Measurements from ENCODE around the gene NEU2. TPM values are rescaled to one million over a fixed set of nuclear protein-coding genes. Genes with fewer than 3 reads are reported as not detected.

The NEU2 gene
- total and polyA plus RNA-seq, 7 donors, result not detected

- H3K4me3 ChIP-seq, result no peak overlapping the region
- WGBS, 3 donors, result 94 to 97% (median 96%) methylated on average over 2 of the region's 2 CpGs
- DNase-seq, result no peak
- TF ChIP-seq CTCF (IDR thresholded peaks at IDR 0.05), result no peak
- H3K27me3 ChIP-seq (ENCODE audit: insufficient read depth in 3 of 3, low read length in 2 of 3), result no peaks in the 10 kb centered on the region
- no peak overlapping the region for H3K27ac ChIP-seq
- no peaks in the 10 kb centered on the region for H3K4me1 ChIP-seq
- no peaks in the 10 kb centered on the region for H3K36me3 ChIP-seq (ENCODE audit: insufficient read depth in 1 of 2, low read depth in 1 of 2)
- H3K9me3 ChIP-seq, result no peaks in the 10 kb centered on the region
- no peak for ATAC-seq
- intact Hi-C loops (cut with DNase I), result loop anchor here in 1 of 2 donors (10.0 kb wide), 1 partner anchor 451 kb away; no protein-coding TSS in a partner anchor
Observed at GRCh38 chr2:233055362-233055761, 22.9 kb downstream of the NEU2 start.

- ATAC-seq, result no peak
- Histone ChIP-seq H3K4me1 (peaks cover 4% of the 10 kb centered on the region), H3K27ac (no peak overlapping the region), H3K27me3 (ENCODE audit: insufficient read depth in 3 of 3, low read length in 2 of 3) (no peaks in the 10 kb centered on the region), H3K36me3 (ENCODE audit: insufficient read depth in 1 of 2, low read depth in 1 of 2) (no peaks in the 10 kb centered on the region), H3K9me3 (no peaks in the 10 kb centered on the region), H3K4me3 (no peak overlapping the region)
- no peak for TF ChIP-seq CTCF (IDR thresholded peaks at IDR 0.05)
- DNase-seq, result no peak
- intact Hi-C loops (cut with DNase I), result loop anchor here in 1 of 2 donors (10.0 kb wide), 1 partner anchor 452 kb away; no protein-coding TSS in a partner anchor
- 59 to 73% (median 61%) methylated on average over 6 of the region's 6 CpGs for WGBS, 3 donors
Observed at GRCh38 chr2:233056961-233057605, 24.6 kb downstream of the NEU2 start.

- H3K9me3 ChIP-seq, result no peaks in the 10 kb centered on the region
- H3K27me3 ChIP-seq (ENCODE audit: insufficient read depth in 3 of 3, low read length in 2 of 3), result no peaks in the 10 kb centered on the region
- DNase-seq (no peak), ATAC-seq (no peak)
- H3K4me3 ChIP-seq, result no peak overlapping the region
- no peaks in the 10 kb centered on the region for H3K36me3 ChIP-seq (ENCODE audit: insufficient read depth in 1 of 2, low read depth in 1 of 2)
- WGBS, 3 donors, result 95 to 96% (median 95%) methylated on average over 24 of the region's 24 CpGs
- peak overlapping the region; percentile 63 for H3K27ac ChIP-seq
- no peak for TF ChIP-seq CTCF (IDR thresholded peaks at IDR 0.05)
- intact Hi-C loops (cut with DNase I), result loop anchor here in 1 of 2 donors (10.0 kb wide), 1 partner anchor 454 kb away; no protein-coding TSS in a partner anchor
- H3K4me1 ChIP-seq, result peaks cover 5% of the 10 kb centered on the region
Observed at GRCh38 chr2:233058717-233059546, 26.5 kb downstream of the NEU2 start.

GRCh38 chr2:233059547-233059796 lies 27.0 kb downstream of the NEU2 start:
- Histone ChIP-seq H3K4me3 (peak overlapping the region; percentile 60), H3K27me3 (ENCODE audit: insufficient read depth in 3 of 3, low read length in 2 of 3) (no peaks in the 10 kb centered on the region), H3K27ac (peak overlapping the region; percentile 63), H3K36me3 (ENCODE audit: insufficient read depth in 1 of 2, low read depth in 1 of 2) (no peaks in the 10 kb centered on the region), H3K9me3 (no peaks in the 10 kb centered on the region), H3K4me1 (peaks cover 5% of the 10 kb centered on the region)
- no peak for TF ChIP-seq CTCF (IDR thresholded peaks at IDR 0.05)
- no peak for DNase-seq
- 61 to 86% (median 71%) methylated on average over 7 of the region's 7 CpGs for WGBS, 3 donors
- intact Hi-C loops (cut with DNase I), result loop anchor here in 1 of 2 donors (10.0 kb wide), 1 partner anchor 455 kb away; no protein-coding TSS in a partner anchor
- no peak for ATAC-seq
